NCI-H446 treated with DMSO at 0.1 percent for 48 hours (cell line): ENCODE measurements around the gene ENHO.

Source experiments
- DNase-seq: peaks from one replicate; lab custom pipeline; 2025; lab: John Stamatoyannopoulos, UW

ENHO gene

GRCh38 chr9:34475097-34475496, 47.7 kb downstream of the ENHO start:
- DNase-seq: no peak
